GM15510 (cell line): Measurements from ENCODE around the gene GRID2.

ENCODE experiments used
- POLR2A ChIP-seq: IDR thresholded peaks from 3 replicates; pipeline ENCODE4 v1.6.1; 2011; ENCODE audit warnings: borderline replicate concordance; ENCODE audit not compliant: insufficient read length; ENCODE audit errors: extremely low read depth

The GRID2 gene

GRCh38 chr4:93635943-93636342 lies 1332.2 kb downstream of the GRID2 start:
- no peak for TF ChIP-seq POLR2A

GRCh38 chr4:93645120-93645519 lies 1341.4 kb downstream of the GRID2 start:
- no peak for TF ChIP-seq POLR2A

- TF ChIP-seq POLR2A, result no peak
Measured at GRCh38 chr4:93646233-93646930, 1342.6 kb downstream of the GRID2 start.

- TF ChIP-seq POLR2A, result no peak
Measured at GRCh38 chr4:93648258-93648657, 1344.5 kb downstream of the GRID2 start.

- no peak for TF ChIP-seq POLR2A
Measured at GRCh38 chr4:93649828-93650227, 1346.1 kb downstream of the GRID2 start.

- TF ChIP-seq POLR2A, result no peak
Measured at GRCh38 chr4:93654211-93654610, 1350.4 kb downstream of the GRID2 start.

GRCh38 chr4:93657527-93657926 lies 1353.8 kb downstream of the GRID2 start:
- no peak for TF ChIP-seq POLR2A

- no peak for TF ChIP-seq POLR2A
Measured at GRCh38 chr4:93658443-93658842, 1354.7 kb downstream of the GRID2 start.

GRCh38 chr4:93659629-93660028 lies 1355.9 kb downstream of the GRID2 start:
- no peak for TF ChIP-seq POLR2A

- no peak for TF ChIP-seq POLR2A
Measured at GRCh38 chr4:93660036-93660435, 1356.3 kb downstream of the GRID2 start.

GRCh38 chr4:93670434-93670833 lies 1366.7 kb downstream of the GRID2 start:
- TF ChIP-seq POLR2A, result no peak

GRCh38 chr4:93671093-93671492 lies 1367.3 kb downstream of the GRID2 start:
- TF ChIP-seq POLR2A, result no peak

- no peak for TF ChIP-seq POLR2A
Measured at GRCh38 chr4:93684571-93684970, 1380.8 kb downstream of the GRID2 start.

GRCh38 chr4:93687304-93687703 lies 1383.5 kb downstream of the GRID2 start:
- no peak for TF ChIP-seq POLR2A

- no peak for TF ChIP-seq POLR2A
Measured at GRCh38 chr4:93688978-93689377, 1385.2 kb downstream of the GRID2 start.

GRCh38 chr4:93693141-93693540 lies 1389.4 kb downstream of the GRID2 start:
- TF ChIP-seq POLR2A, result no peak

GRCh38 chr4:93698686-93699085 lies 1394.9 kb downstream of the GRID2 start:
- TF ChIP-seq POLR2A, result no peak
